ENCODE measurements around the gene FAM234B.

Gene FAM234B

DNA sequence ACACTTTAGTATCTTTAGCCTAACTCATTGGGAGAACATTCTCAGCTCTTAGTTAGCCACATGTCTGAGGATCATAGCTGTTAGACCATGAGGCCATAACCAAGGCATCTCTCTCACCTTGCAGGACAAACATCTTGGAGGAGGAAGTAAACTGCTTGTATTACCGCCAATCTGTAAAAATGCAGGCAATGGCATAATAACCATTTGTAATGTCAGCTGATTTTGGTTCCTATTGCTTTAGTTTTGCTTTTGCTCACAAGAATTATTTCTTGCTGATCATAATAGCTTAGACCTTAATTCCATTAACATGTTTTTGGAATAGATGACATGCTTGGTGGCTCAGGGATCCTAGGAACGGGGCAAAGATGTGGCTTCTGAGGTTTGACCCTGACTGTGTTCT lies 75.6 kb downstream of the FAM234B start:
- Histone ChIP-seq H3K36me3 (ENCODE audit: low read length) (no peaks in the 10 kb centered on the region), H3K9ac (ENCODE audit: low read length) (no peak overlapping the region), H4K20me1 (ENCODE audit: low read depth, low read length) (no peaks in the 10 kb centered on the region), H3K4me2 (ENCODE audit: low read depth, low read length, poor library complexity, severe bottlenecking) (no peak overlapping the region), H2AFZ (ENCODE audit: low read depth, low read length, severe bottlenecking) (no peak overlapping the region), H3K4me3 (ENCODE audit: insufficient read depth, low read length, poor library complexity, severe bottlenecking) (no peak overlapping the region), H3F3A (ENCODE audit: insufficient read depth) (no peaks in the 10 kb centered on the region), H3K27ac (ENCODE audit: low read depth, low read length) (no peak overlapping the region), H3K9me2 (replicated peaks; ENCODE audit: insufficient read depth, low read length) (no peaks in the 10 kb centered on the region), H3K27me3 (ENCODE audit: low read length) (no peaks in the 10 kb centered on the region), H3K9me3 (ENCODE audit: insufficient read depth, low read length) (no peaks in the 10 kb centered on the region), H3K79me2 (ENCODE audit: insufficient read depth, low read length) (no peaks in the 10 kb centered on the region)
- TF ChIP-seq, protein P1, sequence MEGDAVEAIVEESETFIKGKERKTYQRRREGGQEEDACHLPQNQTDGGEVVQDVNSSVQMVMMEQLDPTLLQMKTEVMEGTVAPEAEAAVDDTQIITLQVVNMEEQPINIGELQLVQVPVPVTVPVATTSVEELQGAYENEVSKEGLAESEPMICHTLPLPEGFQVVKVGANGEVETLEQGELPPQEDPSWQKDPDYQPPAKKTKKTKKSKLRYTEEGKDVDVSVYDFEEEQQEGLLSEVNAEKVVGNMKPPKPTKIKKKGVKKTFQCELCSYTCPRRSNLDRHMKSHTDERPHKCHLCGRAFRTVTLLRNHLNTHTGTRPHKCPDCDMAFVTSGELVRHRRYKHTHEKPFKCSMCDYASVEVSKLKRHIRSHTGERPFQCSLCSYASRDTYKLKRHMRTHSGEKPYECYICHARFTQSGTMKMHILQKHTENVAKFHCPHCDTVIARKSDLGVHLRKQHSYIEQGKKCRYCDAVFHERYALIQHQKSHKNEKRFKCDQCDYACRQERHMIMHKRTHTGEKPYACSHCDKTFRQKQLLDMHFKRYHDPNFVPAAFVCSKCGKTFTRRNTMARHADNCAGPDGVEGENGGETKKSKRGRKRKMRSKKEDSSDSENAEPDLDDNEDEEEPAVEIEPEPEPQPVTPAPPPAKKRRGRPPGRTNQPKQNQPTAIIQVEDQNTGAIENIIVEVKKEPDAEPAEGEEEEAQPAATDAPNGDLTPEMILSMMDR (IDR thresholded peaks at IDR 0.05; ENCODE audit: insufficient read depth, low read length, poor library complexity, severe bottlenecking): no peak
- TF ChIP-seq EZH2phosphoT487 (conservative IDR thresholded peaks at IDR 0.05; ENCODE audit: low read length): no peak

DNA sequence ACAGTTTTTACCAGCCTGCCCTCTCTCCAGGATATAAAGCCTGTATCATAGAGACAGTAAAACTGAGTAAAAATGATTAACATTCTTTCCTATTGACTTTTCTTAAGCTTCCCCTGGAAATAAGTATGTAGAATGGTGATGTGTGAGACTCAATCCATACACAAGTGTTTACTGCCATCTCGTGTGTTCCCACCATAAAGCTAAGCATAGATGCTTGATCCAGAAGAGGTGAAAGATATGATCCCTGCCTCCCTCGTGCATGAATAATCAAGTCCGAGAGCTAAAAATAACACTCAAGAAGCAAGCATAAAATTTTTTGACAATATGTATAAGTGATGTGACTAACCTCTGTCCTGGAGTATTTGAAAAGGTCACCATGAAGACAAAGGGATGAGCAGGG lies 76.2 kb downstream of the FAM234B start:
- no peaks in the 10 kb centered on the region for H3K9me3 ChIP-seq (ENCODE audit: insufficient read depth, low read length)
- no peak for TF ChIP-seq EZH2phosphoT487 (conservative IDR thresholded peaks at IDR 0.05; ENCODE audit: low read length)
- TF ChIP-seq, protein P1 (IDR thresholded peaks at IDR 0.05; ENCODE audit: insufficient read depth, low read length, poor library complexity, severe bottlenecking): no peak
- H4K20me1 ChIP-seq (ENCODE audit: low read depth, low read length): no peaks in the 10 kb centered on the region
- H3K36me3 ChIP-seq (ENCODE audit: low read length): no peaks in the 10 kb centered on the region
- no peak overlapping the region for H3K9ac ChIP-seq (ENCODE audit: low read length)
- no peaks in the 10 kb centered on the region for H3F3A ChIP-seq (ENCODE audit: insufficient read depth)
- no peaks in the 10 kb centered on the region for H3K79me2 ChIP-seq (ENCODE audit: insufficient read depth, low read length)
- H3K27me3 ChIP-seq (ENCODE audit: low read length): no peaks in the 10 kb centered on the region
- no peak overlapping the region for H3K4me2 ChIP-seq (ENCODE audit: low read depth, low read length, poor library complexity, severe bottlenecking)
- no peaks in the 10 kb centered on the region for H3K9me2 ChIP-seq (replicated peaks; ENCODE audit: insufficient read depth, low read length)
- H2AFZ ChIP-seq (ENCODE audit: low read depth, low read length, severe bottlenecking): no peak overlapping the region
- no peak overlapping the region for H3K27ac ChIP-seq (ENCODE audit: low read depth, low read length)
- no peak overlapping the region for H3K4me3 ChIP-seq (ENCODE audit: insufficient read depth, low read length, poor library complexity, severe bottlenecking)

DNA sequence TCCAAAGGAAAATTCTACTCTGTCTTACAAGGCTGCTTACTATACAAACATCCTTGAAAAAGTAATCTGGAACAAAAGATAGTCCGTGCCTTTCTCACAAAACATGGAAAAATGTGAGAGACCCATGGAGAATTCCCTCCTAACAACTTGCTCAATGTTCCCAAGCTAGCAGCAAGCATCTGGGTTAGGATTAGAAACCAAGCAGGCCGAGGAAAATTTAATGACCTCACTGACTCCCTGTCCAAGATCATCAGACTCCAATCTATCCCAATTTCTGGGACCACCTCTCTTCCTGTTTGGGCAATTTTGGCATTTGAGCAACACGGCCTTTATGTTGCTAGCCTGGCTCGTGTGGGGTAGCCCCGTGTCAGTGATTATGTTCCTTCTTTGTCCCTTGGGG lies 77.4 kb downstream of the FAM234B start:
- Histone ChIP-seq H3K9me2 (replicated peaks; ENCODE audit: insufficient read depth, low read length) (no peaks in the 10 kb centered on the region), H3K9me3 (ENCODE audit: insufficient read depth, low read length) (no peaks in the 10 kb centered on the region), H3K4me2 (ENCODE audit: low read depth, low read length, poor library complexity, severe bottlenecking) (no peak overlapping the region), H3K27ac (ENCODE audit: low read depth, low read length) (no peak overlapping the region), H2AFZ (ENCODE audit: low read depth, low read length, severe bottlenecking) (no peak overlapping the region), H3K36me3 (ENCODE audit: low read length) (no peaks in the 10 kb centered on the region), H3K27me3 (ENCODE audit: low read length) (no peaks in the 10 kb centered on the region), H3K79me2 (ENCODE audit: insufficient read depth, low read length) (no peaks in the 10 kb centered on the region), H3F3A (ENCODE audit: insufficient read depth) (no peaks in the 10 kb centered on the region), H3K4me3 (ENCODE audit: insufficient read depth, low read length, poor library complexity, severe bottlenecking) (no peak overlapping the region), H3K9ac (ENCODE audit: low read length) (no peak overlapping the region), H4K20me1 (ENCODE audit: low read depth, low read length) (no peaks in the 10 kb centered on the region)
- TF ChIP-seq, protein P1 (IDR thresholded peaks at IDR 0.05; ENCODE audit: insufficient read depth, low read length, poor library complexity, severe bottlenecking): no peak
- TF ChIP-seq EZH2phosphoT487 (conservative IDR thresholded peaks at IDR 0.05; ENCODE audit: low read length): no peak

Data from SU-DHL-6 (cell line).